Measurements from ENCODE around the gene MAGI2. TPM values are rescaled to one million over a fixed set of nuclear protein-coding genes. Genes with fewer than 3 reads are reported as not detected.
"Not testable (repeated sequence)": the region's sequence is repeated elsewhere in the genome, so short reads cannot be mapped to it uniquely, and the experiment has no call there.

Gene MAGI2
- total RNA-seq, 2 donors from 2014 or later: 10.3 to 19.2 TPM

DNA sequence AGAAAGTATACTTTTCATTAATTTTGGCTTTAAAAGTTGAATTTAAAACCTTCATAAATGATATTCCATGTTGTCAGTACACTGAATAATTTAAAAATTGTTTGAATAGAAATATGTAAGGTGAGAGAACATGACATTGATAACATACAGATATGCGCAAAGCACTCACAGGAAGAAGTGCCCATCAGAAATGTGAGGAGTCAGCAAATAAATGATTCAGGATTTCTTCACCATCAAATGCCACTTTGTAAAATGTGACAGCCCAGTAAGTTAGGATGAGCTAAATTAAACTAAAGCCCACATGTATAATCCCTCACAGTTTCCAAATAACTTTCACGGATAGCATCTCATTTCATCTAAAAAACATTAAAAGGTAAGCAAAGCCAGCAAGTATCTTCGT, 417.6 kb downstream of the MAGI2 start:
- H3K36me3 Mint-ChIP-seq (ENCODE audit: low read depth): no peaks in the 10 kb centered on the region
- H3K4me3 Mint-ChIP-seq: no peak overlapping the region
- Histone ChIP-seq H3K9me3 (ENCODE audit: control insufficient read depth, low read length) (no peaks in the 10 kb centered on the region), H3K4me3 (ENCODE audit: low read length) (no peak overlapping the region), H3K27me3 (ENCODE audit: control insufficient read depth, insufficient read depth, low read length, poor library complexity, severe bottlenecking) (no peaks in the 10 kb centered on the region), H3K27ac (ENCODE audit: low read depth, low read length) (no peak overlapping the region), H3K36me3 (ENCODE audit: control insufficient read depth, insufficient read depth, low read length) (no peaks in the 10 kb centered on the region), H3K4me1 (ENCODE audit: control insufficient read depth, insufficient read depth, low read length) (no peaks in the 10 kb centered on the region), H3K9ac (ENCODE audit: extremely low read depth, low read length, poor library complexity, severe bottlenecking) (no peak overlapping the region)
- DNase-seq: no peak
- H3K27me3 Mint-ChIP-seq (ENCODE audit: insufficient read depth): no peaks in the 10 kb centered on the region
- TF ChIP-seq, protein P1, sequence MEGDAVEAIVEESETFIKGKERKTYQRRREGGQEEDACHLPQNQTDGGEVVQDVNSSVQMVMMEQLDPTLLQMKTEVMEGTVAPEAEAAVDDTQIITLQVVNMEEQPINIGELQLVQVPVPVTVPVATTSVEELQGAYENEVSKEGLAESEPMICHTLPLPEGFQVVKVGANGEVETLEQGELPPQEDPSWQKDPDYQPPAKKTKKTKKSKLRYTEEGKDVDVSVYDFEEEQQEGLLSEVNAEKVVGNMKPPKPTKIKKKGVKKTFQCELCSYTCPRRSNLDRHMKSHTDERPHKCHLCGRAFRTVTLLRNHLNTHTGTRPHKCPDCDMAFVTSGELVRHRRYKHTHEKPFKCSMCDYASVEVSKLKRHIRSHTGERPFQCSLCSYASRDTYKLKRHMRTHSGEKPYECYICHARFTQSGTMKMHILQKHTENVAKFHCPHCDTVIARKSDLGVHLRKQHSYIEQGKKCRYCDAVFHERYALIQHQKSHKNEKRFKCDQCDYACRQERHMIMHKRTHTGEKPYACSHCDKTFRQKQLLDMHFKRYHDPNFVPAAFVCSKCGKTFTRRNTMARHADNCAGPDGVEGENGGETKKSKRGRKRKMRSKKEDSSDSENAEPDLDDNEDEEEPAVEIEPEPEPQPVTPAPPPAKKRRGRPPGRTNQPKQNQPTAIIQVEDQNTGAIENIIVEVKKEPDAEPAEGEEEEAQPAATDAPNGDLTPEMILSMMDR (conservative IDR thresholded peaks at IDR 0.05): no peak
- H3K9me3 Mint-ChIP-seq: no peaks in the 10 kb centered on the region
- H3K4me1 Mint-ChIP-seq: no peaks in the 10 kb centered on the region
- WGBS, 2 experiments (ENCODE audit: insufficient coverage in 1 of 2, insufficient read length in 1 of 2): 93% methylated on average over 3 of the region's 3 CpGs; no CpG with 5 or more reads in 1 of the 2 experiments
- H3K27ac Mint-ChIP-seq: no peak overlapping the region

GRCh38 chr7:79034730-79035129, 418.7 kb downstream of the MAGI2 start:
- H3K9me3 ChIP-seq (ENCODE audit: control insufficient read depth, low read length): no peaks in the 10 kb centered on the region
- WGBS, 2 experiments (ENCODE audit: insufficient coverage in 1 of 2, insufficient read length in 1 of 2): 83 to 91% methylated on average over 4 to 5 of the region's 5 CpGs
- H3K27ac ChIP-seq (ENCODE audit: low read depth, low read length): no peak overlapping the region
- no peaks in the 10 kb centered on the region for H3K9me3 Mint-ChIP-seq
- H3K36me3 Mint-ChIP-seq (ENCODE audit: low read depth): no peaks in the 10 kb centered on the region
- H3K27me3 Mint-ChIP-seq (ENCODE audit: insufficient read depth): no peaks in the 10 kb centered on the region
- no peaks in the 10 kb centered on the region for H3K27me3 ChIP-seq (ENCODE audit: control insufficient read depth, insufficient read depth, low read length, poor library complexity, severe bottlenecking)
- no peaks in the 10 kb centered on the region for H3K4me1 ChIP-seq (ENCODE audit: control insufficient read depth, insufficient read depth, low read length)
- TF ChIP-seq, protein P1 (conservative IDR thresholded peaks at IDR 0.05): no peak
- no peak for DNase-seq
- no peak overlapping the region for H3K27ac Mint-ChIP-seq
- H3K4me3 Mint-ChIP-seq: no peak overlapping the region
- no peaks in the 10 kb centered on the region for H3K36me3 ChIP-seq (ENCODE audit: control insufficient read depth, insufficient read depth, low read length)
- H3K4me3 ChIP-seq (ENCODE audit: low read length): no peak overlapping the region
- no peaks in the 10 kb centered on the region for H3K4me1 Mint-ChIP-seq
- no peak overlapping the region for H3K9ac ChIP-seq (ENCODE audit: extremely low read depth, low read length, poor library complexity, severe bottlenecking)

GRCh38 chr7:79019711-79020110, 433.8 kb downstream of the MAGI2 start:
- H3K36me3 Mint-ChIP-seq (ENCODE audit: low read depth); H3K9ac ChIP-seq (ENCODE audit: extremely low read depth, low read length, poor library complexity, severe bottlenecking); H3K27ac ChIP-seq (ENCODE audit: low read depth, low read length); H3K4me1 Mint-ChIP-seq; H3K27ac Mint-ChIP-seq; DNase-seq; H3K4me1 ChIP-seq (ENCODE audit: control insufficient read depth, insufficient read depth, low read length); H3K4me3 Mint-ChIP-seq; H3K4me3 ChIP-seq (ENCODE audit: low read length); H3K27me3 ChIP-seq (ENCODE audit: control insufficient read depth, insufficient read depth, low read length, poor library complexity, severe bottlenecking); H3K36me3 ChIP-seq (ENCODE audit: control insufficient read depth, insufficient read depth, low read length); H3K27me3 Mint-ChIP-seq (ENCODE audit: insufficient read depth): not testable (repeated sequence)
- H3K9me3 Mint-ChIP-seq: peaks cover 36% of the 10 kb centered on the region
- peaks cover 14% of the 10 kb centered on the region for H3K9me3 ChIP-seq (ENCODE audit: control insufficient read depth, low read length)
- WGBS, 2 experiments (ENCODE audit: insufficient coverage in 1 of 2, insufficient read length in 1 of 2): 89 to 94% methylated on average over 1 to 2 of the region's 2 CpGs

GRCh38 chr7:79011921-79012320, 441.5 kb downstream of the MAGI2 start:
- H3K4me3 Mint-ChIP-seq: no peak overlapping the region
- no peak overlapping the region for H3K27ac ChIP-seq (ENCODE audit: low read depth, low read length)
- H3K36me3 Mint-ChIP-seq (ENCODE audit: low read depth): no peaks in the 10 kb centered on the region
- no peak for DNase-seq
- TF ChIP-seq, protein P1 (conservative IDR thresholded peaks at IDR 0.05): no peak
- H3K36me3 ChIP-seq (ENCODE audit: control insufficient read depth, insufficient read depth, low read length): no peaks in the 10 kb centered on the region
- no peak overlapping the region for H3K9ac ChIP-seq (ENCODE audit: extremely low read depth, low read length, poor library complexity, severe bottlenecking)
- WGBS, 2 experiments (ENCODE audit: insufficient coverage in 1 of 2, insufficient read length in 1 of 2): 96 to 100% methylated on average over 2 of the region's 2 CpGs
- H3K9me3 ChIP-seq (ENCODE audit: control insufficient read depth, low read length): no peaks in the 10 kb centered on the region
- no peaks in the 10 kb centered on the region for H3K27me3 ChIP-seq (ENCODE audit: control insufficient read depth, insufficient read depth, low read length, poor library complexity, severe bottlenecking)
- no peaks in the 10 kb centered on the region for H3K9me3 Mint-ChIP-seq
- H3K4me3 ChIP-seq (ENCODE audit: low read length): no peak overlapping the region
- H3K4me1 ChIP-seq (ENCODE audit: control insufficient read depth, insufficient read depth, low read length): no peaks in the 10 kb centered on the region
- H3K27ac Mint-ChIP-seq: no peak overlapping the region
- H3K4me1 Mint-ChIP-seq: no peaks in the 10 kb centered on the region
- H3K27me3 Mint-ChIP-seq (ENCODE audit: insufficient read depth): peaks cover 2% of the 10 kb centered on the region
